Fibroblast of skin of right quadriceps (primary cell): ENCODE data around the gene TEX55.
A peak's percentile ranks its signal among the peaks of the same experiment; 100 is the strongest.
"Not testable (repeated sequence)": the region's sequence is repeated elsewhere in the genome, so short reads cannot be mapped to it uniquely, and the experiment has no call there.

Source experiments
- DNase-seq: peaks from one replicate; pipeline ENCODE4 v3.0.0-alpha.2; 2013

The TEX55 gene

DNA sequence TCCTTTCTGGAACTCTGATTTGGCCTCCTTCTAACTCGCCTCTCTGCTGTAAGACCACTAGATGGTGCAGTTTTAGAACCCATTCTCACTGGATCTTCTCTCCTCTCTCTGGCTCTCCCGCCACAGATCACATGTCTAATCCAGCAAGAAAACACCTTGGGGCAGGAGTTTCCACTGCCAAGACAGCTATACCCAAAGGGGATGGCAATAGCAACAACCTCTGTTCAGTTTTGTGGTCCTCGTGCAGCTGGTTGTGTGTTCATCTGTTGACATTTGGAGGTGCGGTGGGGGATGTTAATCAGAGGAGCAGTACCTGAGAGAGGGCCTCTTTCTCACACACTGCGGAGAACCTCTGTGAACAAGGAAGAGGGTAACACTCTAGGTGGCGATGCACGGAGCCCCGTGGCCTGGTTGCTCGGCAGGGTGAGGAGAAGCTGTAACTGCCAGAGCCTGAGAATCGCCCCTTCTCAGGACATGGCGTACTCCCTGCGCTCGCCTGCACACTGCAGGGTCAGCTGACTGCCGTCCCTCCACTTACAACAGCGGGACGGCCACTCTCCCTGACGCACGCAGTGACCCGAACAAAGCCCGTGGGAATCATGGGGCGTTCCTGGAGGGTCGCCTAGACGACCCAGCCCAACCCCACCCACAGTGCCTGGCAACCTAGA, at the start of gene TEX55:
TSS of gene TEX55 (plus strand) at position 666 of the 668 bp plus-strand sequence. CDS start 25 bp downstream, outside the sequence.
- DNase-seq, result peak; percentile 51

- DNase-seq, result no peak
Measured at GRCh38 chr3:119098003-119098402, 48.0 kb upstream of the TEX55 start.

GRCh38 chr3:119098619-119099222, 47.2 kb upstream of the TEX55 start:
- DNase-seq, result peak; percentile 20

DNA sequence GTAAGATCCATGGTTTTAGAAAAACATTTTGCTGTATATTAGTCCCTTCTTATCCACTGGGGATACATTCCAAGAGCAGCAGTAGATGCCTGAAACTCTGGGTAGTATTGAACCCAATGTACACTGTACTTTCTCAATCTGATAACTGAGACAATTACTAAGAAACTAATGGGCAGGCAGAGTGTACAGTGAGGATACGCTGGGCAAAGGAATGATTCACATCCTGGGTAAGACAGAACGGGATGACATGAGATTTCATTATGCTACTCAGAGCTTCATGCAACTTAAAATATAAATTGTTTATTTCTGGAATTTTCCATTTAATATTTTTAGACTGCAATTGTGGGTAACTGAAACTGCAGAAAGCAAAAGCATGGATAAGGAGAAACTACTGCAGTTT, 46.2 kb upstream of the TEX55 start:
- no peak for DNase-seq

DNA sequence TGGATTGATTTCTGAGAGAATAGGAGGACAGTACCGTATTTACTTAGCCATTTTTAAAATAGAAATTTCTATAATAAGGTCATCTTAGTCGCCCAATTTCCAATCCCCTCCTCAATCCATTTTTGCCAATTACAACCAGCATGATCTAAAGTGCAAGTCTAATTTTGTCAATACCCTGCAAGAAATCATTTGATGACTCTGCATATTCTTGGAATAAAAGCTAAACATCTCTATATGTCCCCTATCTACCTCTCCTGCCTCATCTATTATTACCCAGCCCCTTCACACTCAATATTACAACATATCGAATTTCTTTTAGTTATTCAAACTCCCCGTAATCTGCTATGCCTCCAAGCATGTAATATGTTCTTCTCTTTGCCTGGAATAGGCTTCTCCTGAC, 41.9 kb upstream of the TEX55 start:
- DNase-seq, result no peak

DNA sequence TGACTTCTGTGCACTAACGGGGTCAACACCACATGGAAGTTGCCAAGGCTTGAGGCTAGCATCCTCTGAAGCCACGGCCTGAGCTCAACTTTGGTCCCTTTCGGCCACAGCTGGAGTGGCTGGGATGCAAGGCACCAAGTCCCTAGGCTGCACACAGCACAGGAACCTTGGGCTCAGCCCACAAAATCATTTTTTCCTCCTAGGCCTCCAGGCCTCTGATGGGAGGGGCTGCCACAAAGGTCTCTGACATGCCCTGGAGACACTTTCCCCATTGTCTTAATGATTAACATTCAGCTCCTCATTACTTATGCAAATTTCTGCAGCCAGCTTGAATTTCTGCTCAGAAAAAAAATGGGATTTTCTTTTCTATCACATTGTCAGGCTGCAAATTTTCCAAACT, 27.6 kb upstream of the TEX55 start:
- DNase-seq, result not testable (repeated sequence)

DNA sequence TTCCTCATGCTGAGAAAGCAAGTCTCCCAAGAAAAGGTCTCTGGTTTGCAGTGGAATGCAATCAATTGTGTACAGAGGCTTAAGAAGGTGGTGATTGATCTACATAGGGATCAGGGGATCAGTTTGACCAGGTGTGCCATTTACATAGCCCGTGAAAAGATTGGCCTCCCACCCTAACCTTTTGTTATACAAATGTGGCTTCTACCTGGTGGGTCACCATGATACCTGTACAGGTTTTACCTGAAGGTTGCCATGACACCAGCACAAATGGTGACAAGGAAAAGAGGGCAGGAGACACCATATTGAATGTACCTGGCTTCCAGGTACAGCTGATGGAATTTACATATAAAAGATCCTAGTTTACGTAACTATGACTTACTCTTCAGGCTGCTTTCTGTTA, 25.5 kb upstream of the TEX55 start:
- DNase-seq, result no peak

- DNase-seq, result no peak
Measured at GRCh38 chr3:119122350-119122749, 23.6 kb upstream of the TEX55 start.

DNA sequence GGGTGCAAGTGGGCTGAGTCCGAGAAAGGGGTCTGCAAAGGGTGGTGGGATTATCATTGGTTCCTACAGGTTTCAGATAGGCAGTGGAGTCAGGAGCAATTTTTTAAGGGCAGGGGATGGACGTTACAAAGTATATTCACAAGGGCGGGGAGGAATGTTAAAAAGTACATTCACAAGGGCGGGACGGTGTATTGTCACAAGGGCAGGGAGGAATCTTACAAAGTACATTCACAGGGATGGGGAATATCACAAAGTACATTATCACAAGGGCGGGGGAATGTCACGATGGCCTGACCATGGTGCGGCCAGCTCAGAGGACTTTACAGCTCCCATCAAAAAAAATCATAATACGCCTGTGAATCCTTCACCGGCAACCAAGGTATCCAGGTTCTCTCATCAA, 20.6 kb upstream of the TEX55 start:
- DNase-seq, result no peak

GRCh38 chr3:119125742-119126504, 20.0 kb upstream of the TEX55 start:
- no peak for DNase-seq

- not testable (repeated sequence) for DNase-seq
Measured at GRCh38 chr3:119130291-119130690, 15.7 kb upstream of the TEX55 start.

DNA sequence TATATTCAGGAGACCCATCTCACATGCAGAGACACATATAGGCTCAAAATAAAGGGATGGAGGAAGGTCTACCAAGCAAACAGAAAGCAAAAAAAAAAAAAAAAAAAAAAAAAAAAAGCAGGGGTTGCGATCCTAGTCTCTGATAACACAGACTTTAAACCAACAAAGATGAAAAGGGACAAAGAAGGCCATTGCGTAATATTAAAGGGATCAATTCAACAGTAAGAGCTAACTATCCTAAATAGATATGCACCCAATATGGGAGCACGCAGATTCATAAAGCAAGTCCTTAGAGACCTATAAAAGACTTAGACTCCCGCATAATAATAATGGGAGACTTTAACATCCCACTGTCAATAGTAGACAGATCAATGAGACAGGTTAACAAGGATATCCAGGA, 13.7 kb upstream of the TEX55 start:
- not testable (repeated sequence) for DNase-seq

DNA sequence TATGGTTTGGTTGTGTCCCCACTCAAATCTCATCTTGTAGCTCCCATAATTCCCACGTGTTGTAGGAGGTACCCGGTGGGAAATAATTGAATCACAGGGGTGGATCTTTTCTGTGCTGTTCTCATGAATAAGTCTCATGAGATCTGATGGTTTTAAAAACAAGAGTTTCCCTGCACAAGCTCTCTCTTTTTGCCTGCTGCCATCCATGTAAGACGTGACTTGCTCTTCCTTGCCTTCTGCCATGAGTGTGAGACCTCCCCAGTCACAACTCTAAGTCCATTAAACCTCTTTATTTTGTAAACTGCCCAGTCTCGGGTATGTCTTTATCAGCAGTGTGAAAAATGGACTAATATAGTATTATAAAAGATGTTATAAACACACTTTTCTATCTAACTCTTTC, 6.6 kb upstream of the TEX55 start:
- DNase-seq, result not testable (repeated sequence)

- peak; percentile 35 for DNase-seq
Measured at GRCh38 chr3:119140466-119140865, 5.5 kb upstream of the TEX55 start.

GRCh38 chr3:119145128-119145499, 851 bp upstream of the TEX55 start:
- DNase-seq, result no peak

DNA sequence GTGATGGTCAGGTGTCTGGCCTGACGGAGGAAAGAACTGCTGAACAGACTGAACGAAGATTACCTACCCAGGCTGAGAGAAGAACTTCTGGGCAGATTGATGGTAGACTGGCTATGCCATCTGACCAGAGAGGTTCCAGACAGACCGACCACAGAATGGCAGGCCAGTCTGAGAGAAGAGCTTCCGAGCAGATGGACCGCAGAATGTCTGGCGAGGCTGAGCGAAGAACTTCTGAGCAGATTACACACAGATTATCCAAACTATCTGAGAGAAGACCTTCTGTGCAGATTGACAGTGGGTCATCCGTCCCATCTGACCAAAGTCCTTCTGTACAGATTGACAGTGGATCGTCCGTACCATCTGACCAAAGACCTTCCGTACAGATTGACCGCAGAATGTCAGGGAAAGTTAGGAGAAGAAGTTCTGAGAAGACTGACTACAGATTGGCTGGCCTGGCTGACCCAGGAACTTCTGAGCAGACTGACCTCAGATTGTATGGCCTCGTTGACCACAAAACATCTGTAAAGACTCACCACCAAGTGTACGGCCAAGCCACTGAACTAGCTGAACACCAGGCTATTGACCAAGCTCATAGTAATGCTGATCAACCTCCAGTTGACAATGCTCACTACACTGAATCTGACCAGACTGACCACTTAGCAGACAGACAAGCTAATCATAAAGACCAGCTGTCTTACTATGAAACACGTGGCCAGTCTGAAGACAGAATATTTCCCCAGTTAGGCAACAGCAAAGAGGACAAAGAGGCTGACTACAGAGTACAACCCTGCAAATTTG, 812 bp downstream of the TEX55 start:
- DNase-seq, result no peak

GRCh38 chr3:119147494-119147893, 1.5 kb downstream of the TEX55 start:
- no peak for DNase-seq

- DNase-seq, result peak; percentile 66
Measured at GRCh38 chr3:119148493-119149180, 2.7 kb downstream of the TEX55 start.

GRCh38 chr3:119149484-119149883, 3.5 kb downstream of the TEX55 start:
- peak; percentile 71 for DNase-seq

GRCh38 chr3:119156868-119157267, 10.9 kb downstream of the TEX55 start:
- no peak for DNase-seq

- DNase-seq, result no peak
Measured at GRCh38 chr3:119157971-119158370, 12.0 kb downstream of the TEX55 start.

- DNase-seq, result no peak
Measured at GRCh38 chr3:119160361-119160760, 14.4 kb downstream of the TEX55 start.

DNA sequence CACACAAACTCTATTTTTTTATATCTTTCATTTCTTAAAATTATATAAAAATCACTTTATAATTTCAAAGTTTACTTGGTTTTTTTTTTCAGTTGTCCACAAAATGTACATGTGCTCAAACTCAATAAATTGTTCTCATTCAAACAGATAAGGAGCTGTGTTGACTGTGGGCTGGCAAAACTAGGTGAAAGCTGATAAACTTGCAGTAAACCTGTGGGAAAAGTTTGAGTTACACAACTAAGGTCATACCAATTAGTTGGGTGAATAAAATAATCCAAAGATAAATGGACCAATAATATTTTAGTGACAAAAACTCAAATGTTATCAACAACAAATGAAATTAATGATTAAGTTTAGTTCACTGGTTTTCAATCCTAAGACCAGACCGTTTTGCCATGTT, 14.8 kb downstream of the TEX55 start:
- DNase-seq, result no peak
